Retinal pigment epithelial cell (primary cell): ENCODE results near the gene DNAJB13.

Experiments used
- DNase-seq: peaks from one replicate; pipeline ENCODE4 v3.0.0-alpha.2; 2010; ENCODE audit warnings: low read depth
- H3K4me3 ChIP-seq: 2 replicates; pipeline ENCODE4 v1.5.1; 2011; ENCODE audit warnings: mild to moderate bottlenecking, low read length, control low read depth, moderate library complexity
- TF ChIP-seq, protein P1 (sequence below): conservative IDR thresholded peaks from 2 replicates; pipeline ENCODE4 v1.5.1; 2011; ENCODE audit warnings: low read depth, low read length, control low read depth, inconsistent platforms

The DNAJB13 gene

DNA sequence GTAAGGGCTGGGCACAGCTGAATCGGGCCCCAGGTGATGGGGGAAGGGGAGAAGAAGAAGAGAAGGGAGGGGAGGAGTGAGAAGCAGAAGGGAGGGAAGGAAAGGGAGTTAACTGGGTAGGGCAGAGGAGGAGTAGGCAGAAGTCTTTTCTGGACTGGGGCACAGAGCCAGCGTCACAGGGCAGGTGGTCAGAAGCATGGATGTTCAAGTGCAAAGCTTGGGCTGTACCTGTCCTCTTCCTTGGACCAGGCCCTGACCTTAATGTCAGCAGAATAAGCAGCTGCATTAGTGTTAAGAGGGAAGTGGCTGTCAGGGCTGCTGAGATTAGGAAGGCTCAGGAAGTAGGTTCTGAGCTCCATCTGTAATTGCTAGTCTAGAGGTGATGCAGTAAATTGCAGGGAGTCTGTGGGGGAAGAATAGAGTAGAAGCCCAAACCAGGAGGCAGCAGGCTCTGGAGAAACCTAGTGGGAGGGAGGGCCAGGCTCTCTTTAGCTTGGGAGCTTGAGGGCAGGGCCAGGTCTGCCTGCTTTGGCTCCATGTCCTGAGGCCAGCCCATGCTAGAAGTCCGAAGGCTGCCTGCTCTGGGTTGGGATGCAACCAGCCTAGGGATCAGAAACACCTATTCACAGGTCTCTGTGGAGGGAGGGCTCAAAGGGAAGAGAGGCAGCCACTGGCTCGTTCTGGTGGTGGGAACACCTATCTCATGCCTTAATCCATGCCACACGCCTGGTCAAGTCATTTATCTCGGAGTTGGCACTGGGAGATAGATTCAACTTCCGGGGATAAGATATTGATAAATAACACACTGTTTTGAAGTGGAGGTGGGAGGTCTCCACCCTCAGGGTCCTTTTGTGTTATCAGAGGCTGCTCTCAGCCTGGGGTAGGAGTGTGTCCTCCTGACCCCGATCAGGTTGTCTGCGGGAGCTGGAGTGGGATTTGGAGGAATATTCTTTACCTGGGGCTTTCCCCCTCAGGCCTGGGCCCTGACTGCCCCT lies 59.8 kb downstream of the DNAJB13 start:
- H3K4me3 ChIP-seq: no peak overlapping the region
- no peak for DNase-seq
- TF ChIP-seq, protein P1, sequence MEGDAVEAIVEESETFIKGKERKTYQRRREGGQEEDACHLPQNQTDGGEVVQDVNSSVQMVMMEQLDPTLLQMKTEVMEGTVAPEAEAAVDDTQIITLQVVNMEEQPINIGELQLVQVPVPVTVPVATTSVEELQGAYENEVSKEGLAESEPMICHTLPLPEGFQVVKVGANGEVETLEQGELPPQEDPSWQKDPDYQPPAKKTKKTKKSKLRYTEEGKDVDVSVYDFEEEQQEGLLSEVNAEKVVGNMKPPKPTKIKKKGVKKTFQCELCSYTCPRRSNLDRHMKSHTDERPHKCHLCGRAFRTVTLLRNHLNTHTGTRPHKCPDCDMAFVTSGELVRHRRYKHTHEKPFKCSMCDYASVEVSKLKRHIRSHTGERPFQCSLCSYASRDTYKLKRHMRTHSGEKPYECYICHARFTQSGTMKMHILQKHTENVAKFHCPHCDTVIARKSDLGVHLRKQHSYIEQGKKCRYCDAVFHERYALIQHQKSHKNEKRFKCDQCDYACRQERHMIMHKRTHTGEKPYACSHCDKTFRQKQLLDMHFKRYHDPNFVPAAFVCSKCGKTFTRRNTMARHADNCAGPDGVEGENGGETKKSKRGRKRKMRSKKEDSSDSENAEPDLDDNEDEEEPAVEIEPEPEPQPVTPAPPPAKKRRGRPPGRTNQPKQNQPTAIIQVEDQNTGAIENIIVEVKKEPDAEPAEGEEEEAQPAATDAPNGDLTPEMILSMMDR: no peak

- TF ChIP-seq, protein P1: no peak
- no peak overlapping the region for H3K4me3 ChIP-seq
- no peak for DNase-seq
These were observed 60.7 kb downstream of the DNAJB13 start for GRCh38 chr11:74011360-74012073.

GRCh38 chr11:74012074-74012809 lies 61.4 kb downstream of the DNAJB13 start:
- no peak overlapping the region for H3K4me3 ChIP-seq
- TF ChIP-seq, protein P1: no peak
- no peak for DNase-seq

DNA sequence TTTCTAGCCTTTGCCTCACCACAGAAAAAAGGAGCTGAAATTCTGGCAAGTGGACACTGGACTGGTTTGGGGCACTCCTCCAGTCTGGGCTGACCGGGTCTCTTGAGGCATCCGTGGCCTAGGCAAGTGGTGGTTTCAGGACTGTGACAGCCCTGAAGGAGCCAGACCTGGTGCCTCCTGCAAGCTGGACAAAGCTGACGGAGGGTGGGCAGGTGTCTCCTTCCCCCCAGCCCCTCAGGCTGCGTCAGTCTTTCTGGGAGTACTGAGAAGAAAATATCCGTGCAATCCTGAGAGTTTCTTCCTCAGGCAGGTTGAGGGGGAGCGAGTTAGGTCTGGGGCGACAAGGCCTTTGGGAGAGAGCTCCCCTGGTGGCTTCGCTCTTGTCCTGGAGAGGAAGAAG lies 62.3 kb downstream of the DNAJB13 start:
- H3K4me3 ChIP-seq: no peak overlapping the region
- TF ChIP-seq, protein P1: no peak
- DNase-seq: no peak

GRCh38 chr11:74014880-74015279 lies 64.1 kb downstream of the DNAJB13 start:
- DNase-seq: no peak
- TF ChIP-seq, protein P1: no peak
- H3K4me3 ChIP-seq: no peak overlapping the region

GRCh38 chr11:74015919-74016684 lies 65.3 kb downstream of the DNAJB13 start:
- TF ChIP-seq, protein P1: no peak
- no peak for DNase-seq
- H3K4me3 ChIP-seq: no peak overlapping the region
